Esophagus muscularis mucosa (tissue), 4 donors: ENCODE data around the gene VCX2.

Experiments used
- CTCF ChIP-seq, 3 experiments: fragments of 200-600 bp in 2 of 3; fragments of 450-650 bp in 1 of 3; sonication (generic) in 2 of 3; IDR thresholded peaks; one replicate each; pipeline ENCODE4 v1.5.1; 2017 to 2019; ENCODE audit warnings: antibody characterized with exemption in 3 of 3, mild to moderate bottlenecking in 2 of 3, moderate library complexity in 1 of 3
- EP300 ChIP-seq: sonication (generic); formaldehyde crosslinking; IDR thresholded peaks from one replicate; pipeline ENCODE4 v1.6.1; 2017; ENCODE audit warnings: antibody characterized with exemption
- POLR2AphosphoS5 ChIP-seq, 2 donors: sonication (generic); formaldehyde crosslinking; IDR thresholded peaks; one replicate each; pipeline ENCODE4 v1.6.1; 2017; ENCODE audit warnings: antibody characterized with exemption in 2 of 2

GRCh38 chrX:8139716-8140115 is 31.4 kb downstream of the VCX2 start:
- TF ChIP-seq POLR2AphosphoS5 (IDR thresholded peaks at IDR 0.05), result no peak
- no peak for TF ChIP-seq CTCF (IDR thresholded peaks at IDR 0.05)
- no peak for TF ChIP-seq EP300
